ENCODE data around the gene LCOR. TPM values are rescaled to one million over a fixed set of nuclear protein-coding genes. Genes with fewer than 3 reads are reported as not detected.
"Not testable (repeated sequence)": the region's sequence is repeated elsewhere in the genome, so short reads cannot be mapped to it uniquely, and the experiment has no call there.

Gene LCOR
- total RNA-seq, 4 donors from 2014 or later = 9.2 to 20.0 (median 14.6) TPM

- no peak for TF ChIP-seq POLR2A (IDR thresholded peaks at IDR 0.05)
- no peak for TF ChIP-seq CTCF (IDR thresholded peaks at IDR 0.05 in 4 of 5, conservative IDR thresholded peaks at IDR 0.05 in 1 of 5)
- H3K27me3 ChIP-seq = no peaks in the 10 kb centered on the region
- intact Hi-C loops (cut with DNase I; ENCODE audit: low total_unique reads) (loop anchor here (5.0 kb wide), 2 partner anchors 262 to 637 kb away; no protein-coding TSS in a partner anchor), in situ Hi-C loops (cut with MboI; ENCODE audit: low sequenced_read_pairs in 4 of 4) (loop anchor here (5.0 to 25.0 kb wide), 6 partner anchors 114 to 642 kb away; partner anchors contain the start of gene LCOR (in 1 of the 4))
- H3K9me3 ChIP-seq = no peaks in the 10 kb centered on the region
- H3K27ac ChIP-seq = no peak overlapping the region
- DNase-seq (no peak), ATAC-seq (no peak)
- H3K36me3 ChIP-seq = no peaks in the 10 kb centered on the region
- peaks cover 15 to 16% of the 10 kb centered on the region in 2 donors for H3K4me1 ChIP-seq
- H3K4me3 ChIP-seq = no peak overlapping the region
These were observed 197.2 kb downstream of the LCOR start for GRCh38 chr10:97029271-97029670.

GRCh38 chr10:97030894-97031293 lies 198.8 kb downstream of the LCOR start:
- in situ Hi-C loops (cut with MboI; ENCODE audit: low sequenced_read_pairs in 4 of 4) = loop anchor here in 2 of 4 donors (25.0 kb wide), 1 partner anchor 644 kb away; no protein-coding TSS in a partner anchor

GRCh38 chr10:97031459-97031858 lies 199.4 kb downstream of the LCOR start:
- intact Hi-C loops (cut with DNase I; ENCODE audit: low total_unique reads) = no loop called here
- in situ Hi-C loops (cut with MboI; ENCODE audit: low sequenced_read_pairs in 4 of 4) = loop anchor here in 2 of 4 donors (25.0 kb wide), 1 partner anchor 644 kb away; no protein-coding TSS in a partner anchor
- TF ChIP-seq POLR2A (IDR thresholded peaks at IDR 0.05) (no peak), CTCF (IDR thresholded peaks at IDR 0.05 in 4 of 5, conservative IDR thresholded peaks at IDR 0.05 in 1 of 5) (no peak)

More at GRCh38 chr10:97030894-97031293, 198.8 kb downstream of the LCOR start:
- Histone ChIP-seq H3K27me3 (no peaks in the 10 kb centered on the region), H3K36me3 (no peaks in the 10 kb centered on the region), H3K9me3 (no peaks in the 10 kb centered on the region), H3K27ac (no peak overlapping the region), H3K4me1 (peaks cover 0 to 3% of the 10 kb centered on the region in 2 donors), H3K4me3 (no peak overlapping the region)
- no peak for ATAC-seq
- intact Hi-C loops (cut with DNase I; ENCODE audit: low total_unique reads) = no loop called here
- no peak for DNase-seq
- no peak for TF ChIP-seq CTCF (IDR thresholded peaks at IDR 0.05 in 4 of 5, conservative IDR thresholded peaks at IDR 0.05 in 1 of 5)
- no peak for TF ChIP-seq POLR2A (IDR thresholded peaks at IDR 0.05)

GRCh38 chr10:97032624-97033023 lies 200.5 kb downstream of the LCOR start:
- Histone ChIP-seq H3K4me1 (peaks cover 2 to 3% of the 10 kb centered on the region in 2 donors), H3K27me3 (no peaks in the 10 kb centered on the region), H3K4me3 (no peak overlapping the region), H3K9me3 (no peaks in the 10 kb centered on the region), H3K27ac (no peak overlapping the region), H3K36me3 (no peaks in the 10 kb centered on the region)
- ATAC-seq (no peak), DNase-seq (no peak)
- TF ChIP-seq CTCF (IDR thresholded peaks at IDR 0.05 in 4 of 5, conservative IDR thresholded peaks at IDR 0.05 in 1 of 5) (no peak), POLR2A (IDR thresholded peaks at IDR 0.05) (no peak)
- in situ Hi-C loops (cut with MboI; ENCODE audit: low sequenced_read_pairs in 4 of 4) (loop anchor here in 2 of 4 donors (25.0 kb wide), 1 partner anchor 645 kb away; no protein-coding TSS in a partner anchor), intact Hi-C loops (cut with DNase I; ENCODE audit: low total_unique reads) (no loop called here)

More at GRCh38 chr10:97031459-97031858, 199.4 kb downstream of the LCOR start:
- no peaks in the 10 kb centered on the region for H3K9me3 ChIP-seq
- no peak overlapping the region for H3K27ac ChIP-seq
- H3K4me1 ChIP-seq = no peaks in the 10 kb centered on the region
- ATAC-seq = no peak
- H3K27me3 ChIP-seq = no peaks in the 10 kb centered on the region
- no peak for DNase-seq
- H3K36me3 ChIP-seq = no peaks in the 10 kb centered on the region
- no peak overlapping the region for H3K4me3 ChIP-seq

- H3K27ac ChIP-seq; DNase-seq; H3K27me3 ChIP-seq; ATAC-seq; H3K4me1 ChIP-seq; H3K36me3 ChIP-seq; H3K9me3 ChIP-seq; H3K4me3 ChIP-seq; intact Hi-C loops (cut with DNase I; ENCODE audit: low total_unique reads): not testable (repeated sequence)
- in situ Hi-C loops (cut with MboI; ENCODE audit: low sequenced_read_pairs in 4 of 4) = loop anchor here in 2 of 4 donors (25.0 kb wide), 1 partner anchor 647 kb away; no protein-coding TSS in a partner anchor
These were observed 201.7 kb downstream of the LCOR start for GRCh38 chr10:97033841-97034240.
